Peyer's patch (tissue), 4 donors: ENCODE measurements around the gene OSBPL5.
A peak's percentile ranks its signal among the peaks of the same experiment; 100 is the strongest.

Experiments used
- CTCF ChIP-seq, 6 experiments: fragments of 450-650 bp in 4 of 6; fragments of 200-600 bp in 2 of 6; sonication (generic) in 1 of 6; IDR thresholded peaks; one replicate each; pipeline ENCODE4 v1.5.1; 2017 to 2019; ENCODE audit warnings: antibody characterized with exemption in 6 of 6, mild to moderate bottlenecking in 3 of 6, moderate library complexity in 1 of 6
- POLR2A ChIP-seq, 2 donors: fragments of 450-650 bp; IDR thresholded peaks; one replicate each; pipeline ENCODE4 v1.5.1; 2017; ENCODE audit warnings: antibody characterized with exemption in 2 of 2, mild to moderate bottlenecking in 2 of 2, moderate library complexity in 2 of 2

- no peak for TF ChIP-seq CTCF (IDR thresholded peaks at IDR 0.05)
- peak in 1 of 2 donors; percentile 66 for TF ChIP-seq POLR2A (IDR thresholded peaks at IDR 0.05)
These were observed 16.7 kb downstream of the OSBPL5 start for GRCh38 chr11:3148255-3148989.
